PC-9 (cell line): Measurements from ENCODE around the gene CHSY3. TPM values are rescaled to one million over a fixed set of nuclear protein-coding genes. Genes with fewer than 3 reads are reported as not detected.

Experiments used
- BruUV-seq: library from RNA; stranded (reverse); fragments of 400-500 nt; replicated peaks from 2 replicates; lab custom pipeline; 2021; lab: Mats Ljungman, UMichigan
- CTCF ChIA-PET: fragments of 300-600 bp; sonication (Branson Sonifier 250); formaldehyde crosslinking; loops from one replicate; lab custom pipeline; 2022; ENCODE audit warnings: antibody characterized with exemption; lab: Charles Lee
- POLR2A ChIA-PET: fragments of 300-600 bp; sonication (Branson Sonifier 250); formaldehyde crosslinking; loops from one replicate; lab custom pipeline; 2022; ENCODE audit warnings: antibody characterized with exemption; ENCODE audit not compliant: unreplicated experiment; lab: Charles Lee
- DNase-seq, 2 experiments: peaks; one replicate each; pipeline versions ENCODE4 v3.0.0 to v3.0.0-alpha.2; 2015 to 2022; ENCODE audit warnings: mixed read lengths in 1 of 2
- H2AFZ ChIP-seq: fragments of 200-600 bp; sonication (generic); 2 replicates; pipeline ENCODE4 v1.8.1; 2017; ENCODE audit warnings: antibody characterized with exemption
- H3F3A ChIP-seq: fragments of 200-600 bp; sonication (generic); 2 replicates; pipeline ENCODE4 v1.8.1; 2017; ENCODE audit warnings: antibody characterized with exemption, mild to moderate bottlenecking, low read depth; ENCODE audit not compliant: insufficient read depth
- H3K27ac ChIP-seq: fragments of 200-600 bp; sonication (generic); 2 replicates; pipeline ENCODE4 v1.6.1; 2016; ENCODE audit warnings: mixed run types
- H3K27me3 ChIP-seq: fragments of 200-600 bp; sonication (generic); 2 replicates; pipeline ENCODE4 v1.6.1; 2016; ENCODE audit warnings: low read depth, mixed run types; ENCODE audit not compliant: insufficient read depth
- H3K36me3 ChIP-seq: fragments of 200-600 bp; sonication (generic); 2 replicates; pipeline ENCODE4 v1.6.1; 2016; ENCODE audit warnings: low read depth, mixed run types
- H3K4me1 ChIP-seq: fragments of 200-600 bp; sonication (generic); replicated peaks from 2 replicates; pipeline ENCODE4 v1.6.1; 2016; ENCODE audit warnings: mixed run types; ENCODE audit not compliant: insufficient read depth
- H3K4me2 ChIP-seq: fragments of 200-600 bp; sonication (generic); 2 replicates; pipeline ENCODE4 v1.6.1; 2017; ENCODE audit warnings: mixed run types
- H3K4me3 ChIP-seq: fragments of 200-600 bp; sonication (generic); 2 replicates; pipeline ENCODE4 v1.6.1; 2016; ENCODE audit warnings: mixed run types
- H3K79me2 ChIP-seq: fragments of 200-600 bp; sonication (generic); 2 replicates; pipeline ENCODE4 v1.6.1; 2017; ENCODE audit warnings: low read depth, mixed run types
- H3K9me2 ChIP-seq: fragments of 200-600 bp; sonication (generic); 2 replicates; pipeline ENCODE4 v1.8.1; 2017; ENCODE audit warnings: mild to moderate bottlenecking; ENCODE audit not compliant: insufficient read depth
- H3K9me3 ChIP-seq: fragments of 200-600 bp; sonication (generic); 2 replicates; pipeline ENCODE4 v1.8.1; 2016; ENCODE audit warnings: low read depth; ENCODE audit not compliant: insufficient read depth
- H4K20me1 ChIP-seq: fragments of 200-600 bp; sonication (generic); 2 replicates; pipeline ENCODE4 v1.8.1; 2017; ENCODE audit not compliant: insufficient read depth
- CTCF ChIP-seq: fragments of 200-600 bp; sonication (generic); conservative IDR thresholded peaks from 2 replicates; pipeline ENCODE4 v1.6.1; 2017; ENCODE audit warnings: mixed run types, antibody characterized with exemption, mild to moderate bottlenecking, moderate library complexity
- EZH2 ChIP-seq: fragments of 200-600 bp; sonication (generic); IDR thresholded peaks from 2 replicates; pipeline ENCODE4 v1.8.0; 2017; ENCODE audit warnings: antibody characterized with exemption, low read depth
- intact Hi-C: fragments of 100-400 bp; cut with micrococcal nuclease; formaldehyde crosslinking; loops from one replicate; pipeline ENCODE4 v1.10.0; 2022; ENCODE audit not compliant: unreplicated experiment
- total RNA-seq: library from RNA; stranded (reverse); gene quantifications from 2 replicates; pipeline ENCODE4 v1.2.3, GENCODE V29; 2021

The CHSY3 gene
- total RNA-seq, 1 experiment from 2014 or later: 0.17 TPM

- no TSS peak for BruUV-seq
- ChIA-PET CTCF (interaction anchor here (0.6 kb wide), 1 partner anchor 578 kb away, joined by 9 read pairs; no protein-coding TSS in a partner anchor), POLR2A (no interaction called here)
- no peaks in the 10 kb centered on the region for H3K79me2 ChIP-seq
- H3K27me3 ChIP-seq: no peaks in the 10 kb centered on the region
- no peaks in the 10 kb centered on the region for H3K9me2 ChIP-seq
- DNase-seq: no peak
- no peaks in the 10 kb centered on the region for H3F3A ChIP-seq
- H4K20me1 ChIP-seq: no peaks in the 10 kb centered on the region
- H3K4me3 ChIP-seq: no peak overlapping the region
- H3K4me2 ChIP-seq: no peak overlapping the region
- intact Hi-C loops: no loop called here
- no peaks in the 10 kb centered on the region for H3K4me1 ChIP-seq
- H3K36me3 ChIP-seq: no peaks in the 10 kb centered on the region
- H3K9me3 ChIP-seq: peaks cover 3% of the 10 kb centered on the region; the same call in 1 of the 2 replicates
- no peak for TF ChIP-seq EZH2
- no peak for TF ChIP-seq CTCF
- no peak overlapping the region for H3K27ac ChIP-seq
- H2AFZ ChIP-seq: no peak overlapping the region
These were observed 207.5 kb downstream of the CHSY3 start for GRCh38 chr5:130111746-130112145.

GRCh38 chr5:130112246-130112645, 208.0 kb downstream of the CHSY3 start:
- Histone ChIP-seq H3K4me2 (no peak overlapping the region), H3K9me3 (peaks cover 3% of the 10 kb centered on the region; the same call in 1 of the 2 replicates), H3K9me2 (no peaks in the 10 kb centered on the region), H3K27me3 (no peaks in the 10 kb centered on the region), H3K79me2 (no peaks in the 10 kb centered on the region), H3K4me3 (no peak overlapping the region), H3F3A (no peaks in the 10 kb centered on the region), H2AFZ (no peak overlapping the region), H3K36me3 (no peaks in the 10 kb centered on the region), H3K27ac (no peak overlapping the region), H3K4me1 (no peaks in the 10 kb centered on the region), H4K20me1 (no peaks in the 10 kb centered on the region)
- DNase-seq: no peak
- POLR2A ChIA-PET: no interaction called here
- no TSS peak for BruUV-seq
- intact Hi-C loops: no loop called here
- TF ChIP-seq EZH2: no peak
- no peak for TF ChIP-seq CTCF
- CTCF ChIA-PET: no interaction called here

GRCh38 chr5:130115686-130116085, 211.4 kb downstream of the CHSY3 start:
- Histone ChIP-seq H3K27me3 (no peaks in the 10 kb centered on the region), H3K9me2 (no peaks in the 10 kb centered on the region), H3K36me3 (no peaks in the 10 kb centered on the region), H3K27ac (no peak overlapping the region), H3K79me2 (no peaks in the 10 kb centered on the region), H3F3A (no peaks in the 10 kb centered on the region), H3K9me3 (peaks cover 3% of the 10 kb centered on the region; the same call in 1 of the 2 replicates), H3K4me1 (no peaks in the 10 kb centered on the region), H3K4me2 (no peak overlapping the region), H3K4me3 (no peak overlapping the region), H4K20me1 (no peaks in the 10 kb centered on the region), H2AFZ (no peak overlapping the region)
- TF ChIP-seq EZH2: no peak
- TF ChIP-seq CTCF: no peak
- intact Hi-C loops: no loop called here
- BruUV-seq: no TSS peak
- no peak for DNase-seq
- POLR2A ChIA-PET: no interaction called here
- CTCF ChIA-PET: no interaction called here
